Measurements from ENCODE around the gene MAPK4.

The MAPK4 gene

DNA sequence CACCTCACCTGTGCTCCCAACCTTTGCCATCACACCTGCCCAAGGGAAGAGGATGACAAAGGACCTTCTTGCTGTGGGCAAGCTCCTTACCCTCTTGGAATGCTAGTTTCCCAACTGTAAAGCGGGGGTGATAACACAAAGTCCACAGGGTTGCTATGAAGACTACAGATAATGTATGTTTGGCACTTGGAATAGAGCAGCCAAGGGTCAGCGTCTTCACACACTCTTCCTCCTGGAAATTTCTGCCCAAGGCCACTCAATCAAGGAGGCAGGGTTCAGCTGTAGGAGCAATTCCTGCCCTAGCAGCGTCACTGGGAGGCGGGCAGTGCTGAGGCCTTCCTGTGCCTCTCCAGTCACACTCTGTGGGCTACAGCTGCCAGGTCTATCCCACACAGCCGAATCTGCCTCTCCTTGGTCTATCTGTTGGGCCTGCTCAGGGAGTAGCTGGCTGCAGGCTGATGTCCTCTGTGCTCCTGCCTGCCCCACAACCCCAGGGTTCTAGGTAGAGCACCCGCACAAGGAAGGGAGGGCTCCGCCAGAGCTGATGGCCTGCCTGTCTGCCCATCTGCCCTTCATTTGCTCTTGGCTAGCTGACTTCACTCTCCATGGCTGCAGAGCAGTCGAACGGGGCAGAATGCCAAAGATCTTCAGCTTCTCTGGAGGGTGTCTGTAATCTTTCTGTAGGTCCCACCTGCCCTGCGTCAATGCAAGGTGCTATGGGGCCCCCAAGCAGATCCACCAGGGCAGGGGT lies 168.0 kb downstream of the MAPK4 start:
- no peak for DNase-seq

DNA sequence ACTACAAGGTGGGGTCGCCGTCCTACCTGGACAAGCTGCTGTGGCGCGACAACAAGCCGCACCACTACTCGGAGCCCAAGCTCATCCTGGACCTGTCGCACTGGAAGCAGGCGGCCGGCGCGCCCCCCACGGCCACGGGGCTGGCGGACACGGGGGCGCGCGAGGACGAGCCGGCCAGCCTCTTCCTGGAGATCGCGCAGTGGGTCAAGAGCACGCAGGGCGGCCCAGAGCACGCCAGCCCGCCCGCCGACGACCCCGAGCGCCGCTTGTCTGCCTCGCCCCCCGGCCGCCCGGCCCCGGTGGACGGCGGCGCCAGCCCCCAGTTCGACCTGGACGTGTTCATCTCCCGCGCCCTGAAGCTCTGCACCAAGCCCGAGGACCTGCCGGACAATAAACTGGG lies 169.5 kb downstream of the MAPK4 start:
- DNase-seq, result no peak

DNA sequence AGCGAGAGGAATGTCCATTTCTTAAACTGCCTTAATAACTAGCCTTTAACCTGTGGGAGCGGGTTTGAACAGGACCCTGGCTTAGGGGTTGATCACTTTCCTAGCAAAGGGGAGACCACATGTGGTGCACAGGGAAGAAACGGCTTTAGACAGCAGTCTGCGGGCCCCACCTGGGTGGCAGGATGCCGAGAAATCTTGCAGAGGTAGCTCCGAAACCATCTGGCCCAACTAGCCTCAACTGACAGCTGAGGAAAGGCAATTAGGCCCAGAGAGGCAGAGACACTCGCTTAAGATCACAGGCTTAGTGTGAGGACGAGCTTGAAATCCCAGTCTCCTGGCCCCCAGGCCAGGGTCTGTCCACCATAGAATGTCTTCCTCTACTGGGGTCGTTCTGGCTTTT lies 170.1 kb downstream of the MAPK4 start:
- DNase-seq, result no peak

- no peak for DNase-seq
Measured at GRCh38 chr18:50734342-50734741, 174.5 kb downstream of the MAPK4 start.

- no peak for DNase-seq
Measured at GRCh38 chr18:50734886-50735285, 175.0 kb downstream of the MAPK4 start.

GRCh38 chr18:50737127-50737526 lies 177.2 kb downstream of the MAPK4 start:
- no peak for DNase-seq

DNA sequence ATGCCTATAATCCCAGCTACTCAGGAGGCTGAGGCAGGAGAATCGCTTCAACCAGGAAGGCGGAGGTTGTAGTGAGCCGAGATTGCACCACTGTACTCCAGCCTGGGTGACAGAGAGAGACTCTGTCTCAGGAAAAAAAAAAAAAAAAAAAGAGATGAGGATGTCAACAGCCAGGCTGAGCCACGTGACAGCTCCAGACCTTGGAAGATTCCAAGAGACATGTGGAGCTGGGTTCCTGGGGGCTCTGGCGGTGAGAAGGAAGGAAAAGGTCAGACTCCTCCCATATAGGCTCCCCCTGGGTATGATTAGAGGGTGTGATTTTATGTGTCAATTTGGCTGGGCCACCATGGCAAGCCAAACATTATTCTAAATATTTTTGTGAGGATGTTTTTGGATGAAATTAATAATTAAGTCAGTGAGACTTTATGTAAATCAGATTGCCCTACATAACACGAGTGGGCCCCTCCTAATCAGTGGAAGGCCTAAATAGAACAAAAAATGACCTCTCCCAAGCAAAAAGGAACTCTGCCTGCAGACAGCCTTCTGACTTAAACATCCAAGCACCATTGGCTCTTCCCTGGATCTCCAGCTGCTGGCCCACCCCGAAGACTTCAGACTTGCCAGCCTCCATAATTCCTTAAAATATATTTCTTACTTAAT lies 178.3 kb downstream of the MAPK4 start:
- no peak for DNase-seq

DNA sequence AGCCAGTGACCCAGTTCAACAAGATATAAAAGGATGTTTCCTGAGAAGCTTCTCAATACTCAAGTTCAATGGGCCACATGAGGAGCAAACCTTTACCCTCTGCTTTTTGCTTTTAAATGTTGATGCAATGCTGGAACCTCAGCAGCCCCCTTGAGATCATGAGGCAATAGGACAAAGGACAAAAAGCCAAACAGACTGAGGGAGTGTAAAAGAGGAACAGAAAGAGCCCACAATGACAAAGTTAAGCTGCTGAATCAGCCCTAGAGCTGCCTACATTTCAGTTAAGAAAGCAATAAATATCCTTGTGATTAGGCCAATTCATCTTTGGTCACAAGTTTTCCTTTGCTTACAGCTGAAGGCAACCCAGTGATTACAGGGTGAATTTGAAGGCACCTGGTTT lies 183.1 kb downstream of the MAPK4 start:
- peak; percentile 13 to 24 (median 22) for DNase-seq

DNA sequence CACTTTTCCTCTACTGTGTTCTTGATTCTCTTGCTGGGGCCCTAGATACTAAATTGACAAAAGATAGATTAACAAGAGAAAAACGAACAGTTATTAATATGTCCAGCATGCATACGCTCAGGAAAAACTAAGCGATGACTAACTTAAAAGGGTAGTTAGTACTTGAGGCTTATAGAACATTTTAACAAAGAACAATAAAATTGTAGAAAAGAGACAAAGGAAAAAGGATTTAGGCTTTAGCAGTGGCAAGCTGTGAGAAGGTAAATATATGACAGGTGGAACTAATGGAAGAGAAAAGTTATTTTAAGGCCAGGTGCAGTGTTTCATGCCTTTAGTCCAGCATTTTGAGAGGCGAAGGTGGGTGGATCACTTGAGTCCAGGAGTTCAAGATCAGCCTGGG lies 184.4 kb downstream of the MAPK4 start:
- no peak for DNase-seq

GRCh38 chr18:50745945-50746344 lies 186.1 kb downstream of the MAPK4 start:
- DNase-seq, result no peak

- DNase-seq, result no peak
Measured at GRCh38 chr18:50747849-50748242, 188.0 kb downstream of the MAPK4 start.

- no peak for DNase-seq
Measured at GRCh38 chr18:50748243-50749229, 188.6 kb downstream of the MAPK4 start.

- no peak for DNase-seq
Measured at GRCh38 chr18:50749421-50749820, 189.5 kb downstream of the MAPK4 start.

DNA sequence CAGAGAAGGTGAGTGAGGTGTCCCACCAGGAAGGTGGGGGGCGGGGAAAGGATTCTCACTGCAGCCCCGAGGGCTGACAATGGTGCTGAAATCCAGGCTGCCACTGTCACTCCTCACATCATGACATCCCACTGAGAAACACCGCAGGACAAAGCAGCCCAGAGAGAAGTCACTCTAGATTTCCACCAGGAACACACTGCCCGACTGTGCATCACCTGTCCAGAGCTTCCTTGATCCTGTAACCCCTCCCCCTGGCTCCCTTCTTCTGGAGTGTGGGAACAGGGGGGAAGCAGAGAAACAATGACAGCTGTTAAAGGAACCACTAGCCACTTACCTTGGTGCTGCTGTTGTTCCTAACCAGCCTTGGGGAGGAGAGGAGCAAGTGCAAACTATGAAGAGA lies 190.1 kb downstream of the MAPK4 start:
- no peak for DNase-seq

DNA sequence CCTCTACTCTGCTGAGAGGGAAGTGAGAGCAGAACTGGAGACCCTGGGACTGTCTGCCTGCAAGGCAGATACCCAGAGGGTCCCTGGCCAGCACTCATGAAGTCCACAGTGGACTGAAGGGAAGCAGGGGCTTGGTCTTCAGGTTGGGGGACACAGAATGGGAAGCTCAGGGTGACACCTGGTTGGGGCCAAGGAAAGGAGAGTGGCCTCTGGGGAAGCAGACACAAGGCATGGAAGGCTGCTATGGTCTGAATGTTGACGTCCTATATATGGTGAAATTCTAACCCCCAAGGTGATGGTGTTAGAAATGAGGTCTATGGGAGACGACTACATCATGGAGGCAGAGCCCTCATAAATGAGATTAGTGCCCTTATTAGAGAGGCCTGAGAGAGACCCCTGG lies 190.7 kb downstream of the MAPK4 start:
- DNase-seq, result no peak

DNA sequence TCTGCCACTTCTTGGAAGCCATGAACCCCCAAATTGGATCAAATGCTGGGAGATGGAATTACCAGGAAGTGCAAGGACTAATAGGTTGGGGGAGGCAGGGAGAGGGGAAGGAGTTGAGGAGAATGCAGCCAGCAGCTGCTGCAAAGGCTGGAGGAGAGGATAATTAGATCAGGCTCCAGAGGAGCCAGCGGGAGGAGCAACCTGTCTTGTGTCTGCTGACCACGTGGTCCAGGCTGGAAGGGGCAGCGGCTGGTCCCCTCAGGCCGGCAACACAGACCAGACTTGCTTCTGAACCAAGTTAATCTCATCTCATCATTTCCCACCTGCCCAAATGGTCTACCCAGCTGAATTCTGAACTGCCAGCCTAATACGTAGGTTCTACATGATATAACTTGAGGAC lies 191.6 kb downstream of the MAPK4 start:
- no peak for DNase-seq

DNA sequence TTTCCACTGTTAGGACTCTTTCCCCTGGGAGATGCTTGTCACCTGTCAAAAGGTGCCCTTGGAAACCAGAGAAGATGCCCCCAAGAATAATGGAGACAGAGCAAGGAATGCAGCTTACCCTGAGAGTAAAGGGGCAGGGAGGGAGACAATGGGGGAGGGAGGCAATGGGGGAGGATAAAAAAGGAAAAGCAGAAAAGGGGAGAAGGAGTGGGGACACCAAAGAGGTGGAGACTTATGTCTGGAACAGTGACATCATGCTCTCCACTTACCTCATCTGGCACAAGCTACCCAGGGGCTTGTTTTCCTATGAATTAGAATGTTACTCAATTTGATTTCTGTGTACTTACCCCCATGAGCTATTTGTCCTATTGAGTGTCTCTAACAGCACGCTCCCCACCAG lies 192.1 kb downstream of the MAPK4 start:
- no peak for DNase-seq

- DNase-seq, result no peak
Measured at GRCh38 chr18:50753311-50753710, 193.4 kb downstream of the MAPK4 start.

- DNase-seq, result no peak
Measured at GRCh38 chr18:50754297-50754696, 194.4 kb downstream of the MAPK4 start.

- DNase-seq, result no peak
Measured at GRCh38 chr18:50757358-50757757, 197.5 kb downstream of the MAPK4 start.

GRCh38 chr18:50769463-50769862 lies 209.6 kb downstream of the MAPK4 start:
- no peak for DNase-seq

- no peak for DNase-seq
Measured at GRCh38 chr18:50775207-50775606, 215.3 kb downstream of the MAPK4 start.

GRCh38 chr18:50775726-50776125 lies 215.8 kb downstream of the MAPK4 start:
- no peak for DNase-seq

- no peak for DNase-seq
Measured at GRCh38 chr18:50776383-50776782, 216.5 kb downstream of the MAPK4 start.
